Parathyroid adenoma (tissue), 2 donors: ENCODE data around the gene KIF18B.

Experiments
- H2AFZ ChIP-seq: fragments of 300-600 bp; sonication (generic); one replicate; pipeline ENCODE4 v1.7.0; 2017; ENCODE audit warnings: antibody characterized with exemption, mild to moderate bottlenecking
- H3K27ac ChIP-seq: fragments of 300-600 bp; sonication (generic); one replicate; pipeline ENCODE4 v1.7.0; 2017
- H3K27me3 ChIP-seq: fragments of 300-600 bp; sonication (generic); one replicate; pipeline ENCODE4 v1.7.0; 2017; ENCODE audit warnings: low read length; ENCODE audit not compliant: control insufficient read depth, insufficient read depth
- H3K36me3 ChIP-seq: fragments of 300-600 bp; sonication (generic); one replicate; pipeline ENCODE4 v1.7.0; 2017; ENCODE audit warnings: low read length; ENCODE audit not compliant: control insufficient read depth, insufficient read depth
- H3K4me1 ChIP-seq: fragments of 300-600 bp; sonication (generic); one replicate; pipeline ENCODE4 v1.7.0; 2017; ENCODE audit warnings: control low read depth
- H3K4me2 ChIP-seq: fragments of 300-600 bp; sonication (generic); one replicate; pipeline ENCODE4 v1.7.0; 2017; ENCODE audit warnings: low read length
- H3K4me3 ChIP-seq: fragments of 300-600 bp; sonication (generic); one replicate; pipeline ENCODE4 v1.7.0; 2017; ENCODE audit warnings: low read depth, low read length
- H3K79me2 ChIP-seq: fragments of 300-600 bp; sonication (generic); one replicate; pipeline ENCODE4 v1.7.0; 2017; ENCODE audit warnings: control low read depth
- H3K9ac ChIP-seq: fragments of 300-600 bp; sonication (generic); one replicate; pipeline ENCODE4 v1.7.0; 2017; ENCODE audit warnings: mild to moderate bottlenecking
- H3K9me3 ChIP-seq: fragments of 300-600 bp; sonication (generic); one replicate; pipeline ENCODE4 v1.7.0; 2017; ENCODE audit warnings: low read length; ENCODE audit not compliant: control insufficient read depth
- CTCF ChIP-seq: fragments of 300-600 bp; sonication (generic); IDR thresholded peaks from one replicate; pipeline ENCODE4 v1.7.0; 2017; ENCODE audit warnings: antibody characterized with exemption, mild to moderate bottlenecking
- donor health status: primary hyperparathyroidism.

Gene KIF18B

DNA sequence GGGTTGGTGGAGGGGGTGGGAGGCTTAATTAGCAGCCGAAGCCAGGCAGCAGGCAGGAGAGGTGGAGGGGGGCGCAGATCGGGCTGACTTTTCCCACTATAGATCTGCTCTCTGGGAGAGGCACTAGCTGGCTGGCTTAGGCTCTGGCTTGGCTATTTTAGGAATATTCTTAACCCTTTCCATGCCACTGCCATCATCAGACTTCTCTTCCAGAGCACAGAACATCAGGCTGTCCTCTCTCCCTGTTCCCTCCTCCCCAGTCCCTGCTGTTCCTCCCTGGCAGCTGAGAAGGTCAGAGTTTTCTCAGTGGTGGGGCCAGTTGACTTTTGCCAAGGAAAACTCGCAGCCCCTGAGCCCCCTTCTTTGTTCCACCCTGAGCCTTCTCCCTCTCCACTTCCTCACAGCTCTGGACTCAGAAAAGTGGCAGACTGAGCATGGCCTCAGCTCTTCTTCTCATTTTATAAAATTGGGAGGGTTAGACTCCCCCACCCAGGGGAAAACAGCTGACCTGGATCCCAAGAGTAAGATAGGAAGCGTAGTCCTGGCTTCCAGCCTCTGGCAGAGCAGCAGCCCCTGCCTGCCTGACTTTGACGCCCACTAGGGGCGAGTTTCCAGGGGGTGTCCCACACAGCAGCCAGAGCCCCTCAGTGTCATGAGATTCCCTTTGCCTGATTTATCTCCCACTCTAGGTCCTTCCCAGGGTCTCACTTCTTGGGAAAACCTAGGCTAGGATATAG, 30.4 kb upstream of the KIF18B start:
- Histone ChIP-seq H3K9ac (no peak overlapping the region), H3K36me3 (no peaks in the 10 kb centered on the region), H3K9me3 (no peaks in the 10 kb centered on the region), H3K4me3 (no peak overlapping the region), H3K4me1 (no peaks in the 10 kb centered on the region), H2AFZ (no peak overlapping the region), H3K27ac (no peak overlapping the region), H3K79me2 (no peaks in the 10 kb centered on the region), H3K4me2 (no peak overlapping the region), H3K27me3 (no peaks in the 10 kb centered on the region)
- no peak for TF ChIP-seq CTCF

DNA sequence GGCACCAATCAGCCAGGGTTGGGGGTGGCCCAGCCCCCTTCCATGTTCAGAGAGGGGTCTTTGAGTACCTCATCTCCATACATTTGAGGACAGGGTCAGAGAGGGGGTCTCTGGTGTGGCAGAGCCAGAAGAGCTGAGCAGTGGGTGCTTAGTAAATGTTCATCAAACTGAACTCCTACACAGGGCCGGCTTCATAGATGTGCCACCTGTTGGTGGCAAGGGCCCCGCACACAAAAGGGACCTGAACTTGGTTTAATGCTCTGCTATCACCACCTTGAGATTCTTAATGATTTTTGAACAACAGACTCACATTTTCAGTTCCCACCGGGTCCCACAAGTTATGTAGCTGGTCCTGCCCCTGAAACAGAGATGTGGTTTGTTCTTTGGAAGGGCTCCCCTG, 29.5 kb upstream of the KIF18B start:
- Histone ChIP-seq H3K27ac (no peak overlapping the region), H3K9ac (no peak overlapping the region), H3K79me2 (no peaks in the 10 kb centered on the region), H3K36me3 (no peaks in the 10 kb centered on the region), H3K27me3 (no peaks in the 10 kb centered on the region), H3K4me2 (no peak overlapping the region), H3K4me1 (no peaks in the 10 kb centered on the region), H3K9me3 (no peaks in the 10 kb centered on the region), H2AFZ (no peak overlapping the region), H3K4me3 (no peak overlapping the region)
- no peak for TF ChIP-seq CTCF

DNA sequence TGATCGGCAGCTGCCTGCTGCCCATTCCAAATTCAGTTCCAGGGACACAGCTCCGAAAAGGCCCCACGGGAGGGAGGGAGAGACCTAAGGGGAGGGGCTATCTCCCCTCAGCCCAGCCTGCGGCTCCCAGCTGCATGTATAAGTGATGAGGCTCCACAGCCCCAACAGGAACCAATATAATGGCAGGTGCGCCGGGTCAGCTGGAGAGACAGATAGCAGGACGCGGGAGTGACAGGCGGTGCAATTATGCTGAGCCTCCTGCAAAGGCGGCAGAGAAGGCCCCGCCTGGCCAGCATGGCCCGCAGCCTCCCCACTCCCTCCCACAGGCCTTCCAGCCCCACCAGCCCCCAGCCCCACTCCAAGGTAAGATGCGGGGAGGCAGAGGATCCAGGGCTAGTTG, 28.6 kb upstream of the KIF18B start:
- TF ChIP-seq CTCF, result no peak
- Histone ChIP-seq H3K79me2 (no peaks in the 10 kb centered on the region), H3K9ac (no peak overlapping the region)

DNA sequence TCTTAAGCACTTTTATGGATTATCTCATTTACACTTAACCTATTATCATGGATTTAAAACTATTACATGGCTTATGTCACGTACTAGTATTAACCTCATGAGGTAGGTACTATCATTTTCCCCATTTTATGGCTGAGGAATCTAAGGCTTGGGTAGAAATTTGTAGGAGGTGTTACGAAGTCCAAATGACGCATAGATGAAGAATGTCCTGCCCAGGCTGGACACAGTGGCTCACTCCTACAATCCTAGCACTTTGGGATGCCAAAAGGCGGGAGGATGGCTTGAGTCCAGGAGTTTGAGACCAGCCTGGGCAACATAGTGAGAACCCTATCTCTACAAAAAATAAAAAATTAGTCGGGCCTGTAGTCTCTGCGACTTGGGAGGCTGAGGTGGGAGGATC, 25.4 kb upstream of the KIF18B start:
- Histone ChIP-seq H3K4me1 (no peaks in the 10 kb centered on the region), H3K9ac (no peak overlapping the region), H3K9me3 (no peaks in the 10 kb centered on the region), H3K79me2 (no peaks in the 10 kb centered on the region), H2AFZ (no peak overlapping the region), H3K36me3 (no peaks in the 10 kb centered on the region), H3K27ac (no peak overlapping the region), H3K4me3 (no peak overlapping the region), H3K4me2 (no peak overlapping the region), H3K27me3 (no peaks in the 10 kb centered on the region)
- no peak for TF ChIP-seq CTCF

More for the DNA sequence above, 28.6 kb upstream of the KIF18B start:
- Histone ChIP-seq H3K4me2 (no peak overlapping the region), H3K9me3 (no peaks in the 10 kb centered on the region), H3K27ac (no peak overlapping the region), H3K4me1 (no peaks in the 10 kb centered on the region), H3K27me3 (no peaks in the 10 kb centered on the region), H2AFZ (no peak overlapping the region), H3K36me3 (no peaks in the 10 kb centered on the region), H3K4me3 (no peak overlapping the region)
